Cardiac muscle cell (in vitro differentiated cells and primary cell): ENCODE data around the gene ZNF316. TPM values are rescaled to one million over a fixed set of nuclear protein-coding genes. Genes with fewer than 3 reads are reported as not detected.

Experiments
- DNase-seq, 2 donors: peaks; one replicate each; pipeline versions ENCODE4 v3.0.0 to v3.0.0-alpha.2; 2010 to 2017; ENCODE audit warnings: low read depth in 1 of 2, low spot score in 1 of 2
- H3K27ac ChIP-seq: fragments of 200-600 bp; sonication (generic); 2 replicates; pipeline ENCODE4 v1.5.1; 2016
- H3K27me3 ChIP-seq: fragments of 200-600 bp; sonication (generic); 2 replicates; pipeline ENCODE4 v1.6.0; 2016; ENCODE audit warnings: control low read depth
- H3K36me3 ChIP-seq: fragments of 200-600 bp; sonication (generic); 2 replicates; pipeline ENCODE4 v1.5.1; 2016; ENCODE audit warnings: control low read depth
- H3K4me1 ChIP-seq: fragments of 200-600 bp; sonication (generic); 2 replicates; pipeline ENCODE4 v1.8.1; 2017; ENCODE audit warnings: low read depth, mild to moderate bottlenecking, mixed run types
- H3K4me3 ChIP-seq: fragments of 200-600 bp; sonication (generic); 2 replicates; pipeline ENCODE4 v1.5.1; 2016; ENCODE audit warnings: mild to moderate bottlenecking
- H3K9me3 ChIP-seq: fragments of 200-600 bp; sonication (generic); 2 replicates; pipeline ENCODE4 v1.5.1; 2017; ENCODE audit warnings: low read depth, mild to moderate bottlenecking, control low read depth
- polyA plus RNA-seq: library from polyadenylated mRNA; unstranded; fragments of >200 nt; fragmentation: Nextera tagmentation; extraction: Ambion mirVana; gene quantifications from 2 replicates; pipeline ENCODE4 v1.2.1, GENCODE V29; 2016
- total RNA-seq: library from RNA; depleted of rRNA; stranded (reverse); fragments of >200 nt; gene quantifications from 2 replicates; pipeline ENCODE4 v1.2.3, GENCODE V29; 2016
- TF ChIP-seq, protein P1 (sequence below): IDR thresholded peaks from 2 replicates; pipeline ENCODE4 v1.5.1; 2012; ENCODE audit warnings: low read depth, mild to moderate bottlenecking, low read length

Gene ZNF316
- total and polyA plus RNA-seq, 2 experiments from 2014 or later: 24.9 to 40.6 TPM

DNA sequence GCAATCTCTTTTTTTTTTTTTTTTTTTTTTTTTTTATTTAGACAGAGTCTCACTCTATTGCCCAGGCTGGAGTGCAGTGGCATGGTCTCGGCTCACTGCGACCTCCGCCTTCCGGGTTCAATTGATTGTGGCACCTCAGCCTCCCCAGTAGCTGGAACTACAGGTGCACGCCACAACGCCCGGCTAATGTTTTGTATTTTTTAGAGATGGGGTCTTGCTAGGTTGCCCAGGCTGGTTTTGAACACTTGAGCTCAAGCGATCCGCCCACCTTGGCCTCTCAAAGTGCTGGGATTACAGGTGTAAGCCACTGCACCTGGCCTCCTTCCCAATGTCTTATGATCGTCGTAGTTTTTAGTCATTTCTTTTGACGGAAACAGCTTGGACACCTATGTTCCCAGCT lies 28.3 kb upstream of the ZNF316 start:
- Histone ChIP-seq H3K4me3 (no peak overlapping the region), H3K27me3 (no peaks in the 10 kb centered on the region), H3K36me3 (no peaks in the 10 kb centered on the region), H3K9me3 (no peaks in the 10 kb centered on the region), H3K27ac (no peak overlapping the region), H3K4me1 (no peaks in the 10 kb centered on the region)
- DNase-seq: no peak
- TF ChIP-seq, protein P1, sequence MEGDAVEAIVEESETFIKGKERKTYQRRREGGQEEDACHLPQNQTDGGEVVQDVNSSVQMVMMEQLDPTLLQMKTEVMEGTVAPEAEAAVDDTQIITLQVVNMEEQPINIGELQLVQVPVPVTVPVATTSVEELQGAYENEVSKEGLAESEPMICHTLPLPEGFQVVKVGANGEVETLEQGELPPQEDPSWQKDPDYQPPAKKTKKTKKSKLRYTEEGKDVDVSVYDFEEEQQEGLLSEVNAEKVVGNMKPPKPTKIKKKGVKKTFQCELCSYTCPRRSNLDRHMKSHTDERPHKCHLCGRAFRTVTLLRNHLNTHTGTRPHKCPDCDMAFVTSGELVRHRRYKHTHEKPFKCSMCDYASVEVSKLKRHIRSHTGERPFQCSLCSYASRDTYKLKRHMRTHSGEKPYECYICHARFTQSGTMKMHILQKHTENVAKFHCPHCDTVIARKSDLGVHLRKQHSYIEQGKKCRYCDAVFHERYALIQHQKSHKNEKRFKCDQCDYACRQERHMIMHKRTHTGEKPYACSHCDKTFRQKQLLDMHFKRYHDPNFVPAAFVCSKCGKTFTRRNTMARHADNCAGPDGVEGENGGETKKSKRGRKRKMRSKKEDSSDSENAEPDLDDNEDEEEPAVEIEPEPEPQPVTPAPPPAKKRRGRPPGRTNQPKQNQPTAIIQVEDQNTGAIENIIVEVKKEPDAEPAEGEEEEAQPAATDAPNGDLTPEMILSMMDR: no peak

DNA sequence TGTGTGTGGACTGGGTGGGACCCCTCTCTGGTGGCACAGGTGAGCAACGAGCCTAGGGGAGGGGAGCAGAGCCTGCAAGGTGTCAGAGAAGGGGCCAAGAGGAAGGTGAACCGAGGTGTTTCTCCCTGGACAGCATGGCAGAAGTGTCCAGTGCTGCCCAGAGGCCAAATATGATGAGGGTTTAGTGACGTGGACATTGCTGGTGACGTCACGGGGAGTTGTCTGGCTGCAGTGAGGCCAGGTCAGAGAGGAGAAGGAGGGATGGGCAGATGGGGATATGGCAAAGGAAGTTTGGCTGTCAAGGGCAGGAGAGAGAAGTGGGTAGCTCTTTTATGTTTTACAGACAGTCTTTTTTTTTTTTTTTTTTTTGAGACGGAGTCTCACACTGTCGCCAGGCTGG lies 24.3 kb upstream of the ZNF316 start:
- Histone ChIP-seq H3K27ac (no peak overlapping the region), H3K9me3 (no peaks in the 10 kb centered on the region), H3K27me3 (no peaks in the 10 kb centered on the region), H3K36me3 (peaks cover 4% of the 10 kb centered on the region), H3K4me1 (peaks cover 3% of the 10 kb centered on the region), H3K4me3 (no peak overlapping the region)
- TF ChIP-seq, protein P1: no peak
- DNase-seq: no peak

DNA sequence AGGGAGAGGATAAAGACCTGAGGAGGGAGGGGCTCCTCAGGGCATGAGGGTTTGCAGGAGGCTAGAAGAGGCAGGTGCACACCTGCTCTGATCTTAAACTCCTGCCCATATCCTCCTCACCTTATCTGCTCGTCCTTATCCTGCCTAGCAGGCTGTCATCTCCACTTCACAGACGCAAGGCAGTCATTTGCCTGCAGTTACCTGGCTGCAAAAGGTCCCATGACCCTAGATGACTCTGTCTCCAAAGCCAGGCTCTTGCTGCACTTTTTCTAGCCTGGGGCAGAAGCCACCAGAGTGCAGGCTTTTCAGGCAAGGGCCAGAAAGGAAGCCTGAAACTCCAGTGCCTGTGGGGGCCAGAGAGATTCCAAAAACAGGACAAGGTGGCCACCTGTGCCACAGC lies 23.4 kb upstream of the ZNF316 start:
- Histone ChIP-seq H3K9me3 (no peaks in the 10 kb centered on the region), H3K27ac (no peak overlapping the region), H3K27me3 (no peaks in the 10 kb centered on the region), H3K4me3 (no peak overlapping the region), H3K36me3 (peaks cover 5% of the 10 kb centered on the region), H3K4me1 (peaks cover 3% of the 10 kb centered on the region)
- TF ChIP-seq, protein P1: no peak
- no peak for DNase-seq

GRCh38 chr7:6614953-6615722 lies 22.0 kb upstream of the ZNF316 start, which contains the start of gene ZNF853:
ZNF853 (plus strand) TSS chr7:6615610; CDS start chr7:6616175, 565 bp downstream.
- TF ChIP-seq, protein P1: no peak
- Histone ChIP-seq H3K36me3 (peaks cover 5% of the 10 kb centered on the region), H3K4me1 (peaks cover 3% of the 10 kb centered on the region), H3K4me3 (peak within 1 kb of the TSS; percentile 63), H3K9me3 (no peaks in the 10 kb centered on the region), H3K27me3 (no peaks in the 10 kb centered on the region), H3K27ac (no peak within 1 kb of the TSS)
- peak in 1 of 2 donors; percentile 80 for DNase-seq

DNA sequence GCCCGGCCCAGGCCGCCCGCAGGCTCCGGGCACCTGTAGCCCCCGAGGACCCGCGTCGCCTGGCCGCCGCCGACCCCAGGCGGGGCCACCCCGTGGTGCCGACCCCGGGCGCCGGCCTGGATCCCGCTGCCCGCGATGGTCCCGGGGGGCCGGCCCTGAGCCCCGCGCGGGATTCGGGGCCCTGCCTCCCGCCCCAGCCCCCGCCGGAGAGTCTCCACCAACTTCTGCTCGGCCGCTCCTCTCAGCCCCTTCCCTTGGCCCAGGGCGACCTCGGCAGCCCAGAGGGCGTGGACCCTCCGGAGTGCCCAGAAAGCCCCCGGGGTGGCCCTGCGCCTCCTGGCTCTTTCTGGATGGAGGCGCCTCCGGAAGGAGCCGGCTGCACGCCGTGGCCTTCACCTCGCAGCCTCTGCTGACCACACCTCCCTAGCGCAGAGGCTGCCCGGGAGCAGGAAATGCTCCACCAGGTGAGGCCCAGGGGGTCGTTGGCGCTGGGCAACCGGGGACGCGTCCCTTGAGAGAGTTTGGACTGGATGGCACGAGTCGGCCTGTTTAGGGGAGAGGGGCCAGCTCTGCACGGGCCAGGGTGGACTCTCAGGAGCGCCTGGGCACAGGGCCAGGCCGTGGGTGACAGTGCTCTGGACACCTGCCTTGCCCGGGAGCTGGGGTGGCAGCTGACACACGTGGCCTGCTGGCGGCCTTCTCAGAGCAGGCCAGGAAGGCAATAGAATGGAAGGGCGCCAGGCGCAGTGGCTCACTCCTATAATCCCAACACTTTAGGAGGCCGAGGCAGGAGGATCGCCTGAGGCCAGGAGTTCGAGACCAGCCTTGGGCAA lies 21.2 kb upstream of the ZNF316 start:
- no peaks in the 10 kb centered on the region for H3K27me3 ChIP-seq
- H3K4me1 ChIP-seq: peaks cover 3% of the 10 kb centered on the region
- H3K27ac ChIP-seq: no peak overlapping the region
- no peaks in the 10 kb centered on the region for H3K9me3 ChIP-seq
- peak overlapping the region; percentile 63 for H3K4me3 ChIP-seq
- TF ChIP-seq, protein P1: no peak
- DNase-seq: peak in 1 of 2 donors; percentile 44
- H3K36me3 ChIP-seq: peaks cover 5% of the 10 kb centered on the region
